OCI-LY7 (cell line): ENCODE data around the gene NLRP11.

Source experiments
- EZH2phosphoT487 ChIP-seq: fragments of 200-600 bp; sonication (generic); IDR thresholded peaks from 2 replicates; pipeline ENCODE4 v1.6.1; 2018; ENCODE audit warnings: low read depth, borderline replicate concordance, mild to moderate bottlenecking, mixed run types, antibody characterized with exemption, low read length, moderate library complexity, mixed read lengths
- TF ChIP-seq, protein P1 (sequence below): fragments of 200-600 bp; sonication (generic); conservative IDR thresholded peaks from 2 replicates; pipeline ENCODE4 v1.5.1; 2014; ENCODE audit warnings: mild to moderate bottlenecking, antibody characterized with exemption, low read length, moderate library complexity, mixed read lengths

DNA sequence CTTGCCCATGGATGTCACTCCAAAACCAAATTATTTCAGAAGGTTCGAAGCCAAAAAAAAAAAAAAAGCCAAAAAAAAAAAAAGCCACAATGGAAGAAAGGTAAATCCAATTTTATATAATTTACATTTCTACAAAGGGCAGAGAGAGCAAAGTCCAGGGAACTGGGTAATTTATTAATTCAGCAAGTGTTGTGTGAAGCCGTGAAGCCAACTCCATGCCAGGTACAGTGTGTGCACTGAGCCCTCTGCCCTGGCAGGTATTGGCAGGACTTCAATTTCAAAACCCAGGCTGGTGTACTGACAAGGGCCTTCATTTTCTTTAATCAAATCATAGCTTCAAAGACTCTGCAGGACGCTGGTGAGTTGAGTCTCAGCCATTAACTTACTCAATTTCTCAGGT lies 78.4 kb downstream of the NLRP11 start:
- TF ChIP-seq, protein P1, sequence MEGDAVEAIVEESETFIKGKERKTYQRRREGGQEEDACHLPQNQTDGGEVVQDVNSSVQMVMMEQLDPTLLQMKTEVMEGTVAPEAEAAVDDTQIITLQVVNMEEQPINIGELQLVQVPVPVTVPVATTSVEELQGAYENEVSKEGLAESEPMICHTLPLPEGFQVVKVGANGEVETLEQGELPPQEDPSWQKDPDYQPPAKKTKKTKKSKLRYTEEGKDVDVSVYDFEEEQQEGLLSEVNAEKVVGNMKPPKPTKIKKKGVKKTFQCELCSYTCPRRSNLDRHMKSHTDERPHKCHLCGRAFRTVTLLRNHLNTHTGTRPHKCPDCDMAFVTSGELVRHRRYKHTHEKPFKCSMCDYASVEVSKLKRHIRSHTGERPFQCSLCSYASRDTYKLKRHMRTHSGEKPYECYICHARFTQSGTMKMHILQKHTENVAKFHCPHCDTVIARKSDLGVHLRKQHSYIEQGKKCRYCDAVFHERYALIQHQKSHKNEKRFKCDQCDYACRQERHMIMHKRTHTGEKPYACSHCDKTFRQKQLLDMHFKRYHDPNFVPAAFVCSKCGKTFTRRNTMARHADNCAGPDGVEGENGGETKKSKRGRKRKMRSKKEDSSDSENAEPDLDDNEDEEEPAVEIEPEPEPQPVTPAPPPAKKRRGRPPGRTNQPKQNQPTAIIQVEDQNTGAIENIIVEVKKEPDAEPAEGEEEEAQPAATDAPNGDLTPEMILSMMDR: no peak
- TF ChIP-seq EZH2phosphoT487: no peak
